ENCODE measurements around the gene CRACR2A. TPM values are rescaled to one million over a fixed set of nuclear protein-coding genes. Genes with fewer than 3 reads are reported as not detected.

The CRACR2A gene
- total and polyA plus RNA-seq, 10 of the 15 experiments (the other 5 are each of a cell fraction or from before 2014, with no cell fraction given) = 2.1 to 18.0 (median 13.2) TPM

GRCh38 chr12:3568695-3569094 lies 184.2 kb downstream of the CRACR2A start (continued):
- no peak for TF ChIP-seq CEBPZ (IDR thresholded peaks at IDR 0.05; ENCODE audit: low read depth, low read length)
- TF ChIP-seq ZNF24 (IDR thresholded peaks at IDR 0.05) = no peak
- TF ChIP-seq TARDBP (IDR thresholded peaks at IDR 0.05; ENCODE audit: borderline replicate concordance) = no peak
- no peak for TF ChIP-seq FOXK2 (IDR thresholded peaks at IDR 0.05)
- no peak for TF ChIP-seq POLR2A (IDR thresholded peaks at IDR 0.05; ENCODE audit: low read depth, low read length)
- TF ChIP-seq RELB (IDR thresholded peaks at IDR 0.05; ENCODE audit: low read depth) = no peak

GRCh38 chr12:3565985-3566384 lies 186.9 kb downstream of the CRACR2A start:
- ChIA-PET CTCF (interaction anchor here (1.3 kb wide), 1 partner anchor 10 kb away, joined by 3 read pairs; no protein-coding TSS in a partner anchor), RAD21 (ENCODE audit: unreplicated experiment) (no interaction called here), POLR2A (no interaction called here), SMC1A (ENCODE audit: uncharacterized antibody, unreplicated experiment) (interaction anchor here (0.6 kb wide), 1 partner anchor 18 kb away, joined by 3 read pairs; no protein-coding TSS in a partner anchor)
- Histone ChIP-seq H3K36me3 (ENCODE audit: control insufficient read depth in 2 of 2, insufficient read depth in 2 of 2, low read length in 1 of 2) (no peaks in the 10 kb centered on the region), H3K4me3 (no peak overlapping the region), H2AFZ (ENCODE audit: control insufficient read depth, low read depth, low read length) (no peak overlapping the region), H3K27me3 (replicated peaks in 1 of 2; ENCODE audit: control insufficient read depth in 2 of 2, insufficient read depth in 2 of 2, low read length in 1 of 2) (peaks cover 0 to 3% of the 10 kb centered on the region in 2 experiments; a peak in 3 of 4 replicates), H3K4me1 (ENCODE audit: control insufficient read depth, insufficient read depth, low read length) (no peaks in the 10 kb centered on the region), H3K9ac (ENCODE audit: control insufficient read depth, insufficient read depth, low read length) (no peak overlapping the region), H3K4me2 (ENCODE audit: control insufficient read depth, insufficient read depth) (no peak overlapping the region), H3K27ac (ENCODE audit: control insufficient read depth, insufficient read depth) (no peak overlapping the region), H3K9me3 (replicated peaks; ENCODE audit: control insufficient read depth, insufficient read depth, low read length) (no peaks in the 10 kb centered on the region), H4K20me1 (ENCODE audit: control insufficient read depth, insufficient read depth) (no peaks in the 10 kb centered on the region; the same call in 1 of the 2 replicates), H3K79me2 (ENCODE audit: control insufficient read depth, insufficient read depth, low read length) (no peaks in the 10 kb centered on the region)
- no peak for ATAC-seq
- FAIRE-seq = no peak
- no peak for DNase-seq (ENCODE audit: low read depth, low spot score)
- BruUV-seq (replicated peaks) = no TSS peak
- WGBS (ENCODE audit: insufficient coverage, insufficient replicate concordance, low lambda C conversion rate, missing lambda C conversion rate) = 0% methylated on average over 1 of the region's 1 CpG
- intact Hi-C loops (cut with micrococcal nuclease; ENCODE audit: unreplicated experiment) = no loop called here
- in situ Hi-C loops (cut with MboI) = no loop called here
- TF ChIP-seq ESRRA (IDR thresholded peaks at IDR 0.05; ENCODE audit: low read length) (no peak), ATF2 (IDR thresholded peaks at IDR 0.05; ENCODE audit: low read length) (no peak), BCLAF1 (IDR thresholded peaks at IDR 0.05) (no peak), RAD21 (IDR thresholded peaks at IDR 0.05; ENCODE audit: insufficient read depth, low read depth, low read length) (no peak), YY1 (IDR thresholded peaks at IDR 0.05; ENCODE audit: low read depth, low read length) (no peak), MAX (IDR thresholded peaks at IDR 0.05; ENCODE audit: low read depth, low read length) (no peak), SRF (IDR thresholded peaks at IDR 0.05; ENCODE audit: low read depth in 2 of 2, low read length in 2 of 2) (no peak), HDAC2 (IDR thresholded peaks at IDR 0.05) (no peak), POU2F2 (IDR thresholded peaks at IDR 0.05; ENCODE audit: borderline replicate concordance, low read depth, low read length) (no peak)

All from GM12878 (cell line).